AG09309 (cell line): ENCODE data around the gene SRRD.

Experiments used
- DNase-seq: peaks from one replicate; pipeline ENCODE4 v3.0.0-alpha.2; 2010; ENCODE audit warnings: low read depth
- H3K4me3 ChIP-seq: 2 replicates; pipeline ENCODE4 v1.5.1; 2011; ENCODE audit warnings: mild to moderate bottlenecking, low read depth, low read length, moderate library complexity; ENCODE audit not compliant: control insufficient read depth
- TF ChIP-seq, protein P1 (sequence below): IDR thresholded peaks from 2 replicates; pipeline ENCODE4 v1.5.1; 2011; ENCODE audit warnings: mild to moderate bottlenecking, low read depth, low read length, inconsistent platforms; ENCODE audit not compliant: insufficient read depth, control insufficient read depth; ENCODE audit errors: missing control alignments

The SRRD gene

DNA sequence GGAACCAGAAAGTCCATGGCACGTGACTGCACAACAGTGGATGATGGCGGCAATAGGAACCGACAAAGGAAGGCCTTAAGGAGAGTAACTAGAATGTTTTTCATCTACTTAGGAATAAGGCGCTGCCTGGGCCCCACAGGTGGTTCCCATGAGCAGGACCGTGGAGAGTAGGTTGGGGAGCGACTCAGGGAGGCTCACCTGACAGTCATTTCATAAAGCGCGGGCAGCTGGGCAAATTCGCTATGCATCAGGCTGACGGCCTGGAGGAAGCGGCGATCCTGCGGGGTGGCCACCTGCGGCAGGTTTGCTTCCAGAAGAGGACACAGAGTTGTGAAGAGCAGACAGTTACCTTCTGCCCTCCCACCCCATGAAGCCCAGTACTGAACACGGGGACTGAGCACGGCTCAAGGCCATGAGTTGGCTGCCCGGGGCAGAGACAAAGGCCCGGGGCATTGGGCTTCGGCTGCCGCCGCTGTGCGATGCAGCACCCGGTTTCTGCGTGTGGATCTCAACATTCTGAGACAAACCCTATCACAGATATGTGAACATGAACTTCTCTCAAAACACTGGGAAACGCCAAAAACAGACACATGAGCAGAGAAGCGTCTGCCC is 25.9 kb upstream of the SRRD start:
- DNase-seq: no peak
- no peak overlapping the region for H3K4me3 ChIP-seq
- TF ChIP-seq, protein P1, sequence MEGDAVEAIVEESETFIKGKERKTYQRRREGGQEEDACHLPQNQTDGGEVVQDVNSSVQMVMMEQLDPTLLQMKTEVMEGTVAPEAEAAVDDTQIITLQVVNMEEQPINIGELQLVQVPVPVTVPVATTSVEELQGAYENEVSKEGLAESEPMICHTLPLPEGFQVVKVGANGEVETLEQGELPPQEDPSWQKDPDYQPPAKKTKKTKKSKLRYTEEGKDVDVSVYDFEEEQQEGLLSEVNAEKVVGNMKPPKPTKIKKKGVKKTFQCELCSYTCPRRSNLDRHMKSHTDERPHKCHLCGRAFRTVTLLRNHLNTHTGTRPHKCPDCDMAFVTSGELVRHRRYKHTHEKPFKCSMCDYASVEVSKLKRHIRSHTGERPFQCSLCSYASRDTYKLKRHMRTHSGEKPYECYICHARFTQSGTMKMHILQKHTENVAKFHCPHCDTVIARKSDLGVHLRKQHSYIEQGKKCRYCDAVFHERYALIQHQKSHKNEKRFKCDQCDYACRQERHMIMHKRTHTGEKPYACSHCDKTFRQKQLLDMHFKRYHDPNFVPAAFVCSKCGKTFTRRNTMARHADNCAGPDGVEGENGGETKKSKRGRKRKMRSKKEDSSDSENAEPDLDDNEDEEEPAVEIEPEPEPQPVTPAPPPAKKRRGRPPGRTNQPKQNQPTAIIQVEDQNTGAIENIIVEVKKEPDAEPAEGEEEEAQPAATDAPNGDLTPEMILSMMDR: no peak

DNA sequence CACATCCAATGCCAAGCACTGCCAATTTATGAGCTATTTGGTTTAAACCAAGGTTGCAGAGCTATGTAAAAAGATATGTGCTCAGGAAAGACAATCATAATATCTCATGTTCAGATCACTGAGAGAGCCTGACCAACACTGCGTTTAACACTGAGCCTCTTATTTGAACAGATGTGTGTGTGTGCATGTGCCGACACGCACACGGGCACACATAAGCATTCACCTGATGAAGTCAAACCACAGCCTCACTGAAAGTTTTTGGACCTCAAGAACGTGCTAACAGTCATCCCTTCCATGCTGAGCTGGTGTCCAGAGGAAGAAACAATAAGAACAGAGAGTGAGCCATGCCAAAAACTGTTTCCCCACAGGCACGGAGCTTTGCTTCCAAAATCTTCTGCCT is 23.5 kb upstream of the SRRD start:
- TF ChIP-seq, protein P1: no peak
- DNase-seq: no peak
- H3K4me3 ChIP-seq: no peak overlapping the region

DNA sequence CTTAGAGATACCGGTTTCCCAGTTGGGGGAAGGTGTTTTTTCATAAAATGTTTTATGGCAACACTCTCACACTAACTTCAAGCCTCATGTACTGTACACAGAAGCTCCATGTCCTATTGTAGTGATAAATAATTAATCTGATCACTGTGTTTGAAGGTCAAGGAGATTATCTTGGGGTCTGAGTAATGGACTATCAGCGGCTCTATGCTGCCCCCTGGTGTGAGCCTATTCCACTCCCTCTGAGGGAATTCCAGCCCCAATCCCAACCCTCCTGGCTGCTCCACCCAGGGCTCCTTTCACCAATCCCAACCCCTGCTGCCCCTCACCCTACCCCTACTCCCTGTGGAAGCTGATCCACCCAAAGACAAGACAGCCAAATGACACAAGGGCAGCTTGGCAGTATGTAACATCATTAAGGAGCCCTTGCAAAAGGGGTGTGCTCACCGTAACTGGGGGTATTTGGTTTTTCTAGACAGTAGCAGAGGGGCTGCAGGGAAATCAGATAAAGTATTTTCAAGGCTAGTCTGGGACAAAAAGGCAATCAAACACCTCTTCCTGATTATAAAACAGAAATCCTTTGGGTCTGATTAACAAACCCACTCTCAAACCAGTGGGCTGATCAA is 22.4 kb upstream of the SRRD start:
- H3K4me3 ChIP-seq: no peak overlapping the region
- DNase-seq: no peak
- TF ChIP-seq, protein P1: peak; percentile 87

DNA sequence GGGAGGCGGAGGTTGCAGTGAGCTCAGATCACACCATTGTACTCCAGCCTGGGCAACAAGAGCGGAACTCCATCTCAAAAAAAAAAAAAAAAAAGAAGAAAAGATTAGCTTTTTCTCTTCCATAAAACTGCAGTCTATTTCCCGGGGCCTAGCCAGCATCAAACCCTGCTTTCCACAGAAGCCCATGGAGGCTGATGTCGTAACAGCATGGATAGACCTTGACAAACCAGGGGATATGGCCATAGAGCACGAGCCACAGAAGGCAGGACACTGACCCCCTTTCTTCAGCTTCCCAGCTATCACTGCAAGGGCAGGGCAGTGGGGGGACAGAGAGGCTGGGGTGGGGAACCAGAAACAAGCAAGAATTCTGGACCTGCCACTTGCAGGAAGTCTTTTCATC is 21.6 kb upstream of the SRRD start:
- DNase-seq: no peak
- H3K4me3 ChIP-seq: no peak overlapping the region
- TF ChIP-seq, protein P1: no peak

- TF ChIP-seq, protein P1: no peak
Observed at GRCh38 chr22:26462641-26463040, 21.0 kb upstream of the SRRD start.

DNA sequence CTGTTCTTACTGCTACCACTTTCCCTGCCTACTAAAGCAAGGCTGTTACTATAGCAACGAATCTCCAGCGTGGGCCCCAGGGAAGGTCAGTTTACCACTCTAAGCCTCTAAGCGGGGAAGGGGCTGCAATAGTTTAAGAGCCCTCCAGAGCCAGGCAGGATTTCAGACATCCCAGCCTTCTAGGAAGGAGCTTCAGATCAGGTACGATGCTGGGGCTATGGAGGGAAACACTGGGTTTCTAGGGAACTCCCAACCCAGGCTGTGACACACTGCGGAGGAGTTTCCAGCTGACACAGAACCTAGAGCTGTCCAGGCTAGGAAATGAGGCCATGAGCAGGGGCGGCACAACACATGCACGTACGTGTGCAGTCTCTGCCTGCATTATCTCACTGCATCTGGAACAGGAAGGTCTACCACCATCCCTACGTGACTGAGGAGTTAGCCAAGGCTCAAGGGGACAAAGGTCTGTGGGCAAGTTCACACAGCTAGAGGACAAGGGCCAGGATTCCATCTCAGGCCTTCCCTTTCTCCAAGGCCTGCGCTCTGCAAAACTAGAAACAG is 20.5 kb upstream of the SRRD start:
- TF ChIP-seq, protein P1: no peak
- no peak for DNase-seq
- H3K4me3 ChIP-seq: no peak overlapping the region

More at GRCh38 chr22:26462641-26463040, 21.0 kb upstream of the SRRD start:
- DNase-seq: no peak
- H3K4me3 ChIP-seq: no peak overlapping the region

DNA sequence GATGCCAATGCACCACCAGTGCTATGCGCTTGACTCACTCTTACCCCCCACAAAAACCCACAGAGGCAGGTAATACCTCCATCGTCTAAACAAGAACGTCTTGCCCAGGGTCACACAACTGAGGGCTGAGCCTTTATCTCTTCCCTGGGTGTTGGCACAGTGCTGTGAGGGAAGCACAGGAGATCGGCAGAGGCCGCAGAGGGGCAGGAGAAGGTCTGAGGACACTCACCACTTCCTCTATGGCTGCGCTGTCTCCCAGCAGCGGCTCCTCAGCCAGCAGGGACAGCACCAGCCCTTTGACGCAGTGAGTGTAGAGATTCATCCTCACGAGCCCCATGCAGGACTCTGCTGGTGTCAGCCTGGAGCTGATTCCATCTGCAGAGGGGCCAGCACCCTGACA is 20.0 kb upstream of the SRRD start:
- TF ChIP-seq, protein P1: no peak

More for the DNA sequence above, 20.0 kb upstream of the SRRD start:
- H3K4me3 ChIP-seq: no peak overlapping the region
- DNase-seq: no peak
